AG04450 (cell line): Measurements from ENCODE around the gene ULK4. TPM values are rescaled to one million over a fixed set of nuclear protein-coding genes. Genes with fewer than 3 reads are reported as not detected.

Source experiments
- CTCF ChIA-PET: fragments of 300-600, 350-600 bp; formaldehyde crosslinking; extraction: SDS; loops from one replicate; lab custom pipeline; 2022; ENCODE audit warnings: antibody characterized with exemption, inconsistent platforms; lab: Charles Lee
- POLR2A ChIA-PET: fragments of 350-600 bp; formaldehyde crosslinking; extraction: SDS; loops from one replicate; lab custom pipeline; 2021; ENCODE audit warnings: antibody characterized with exemption, inconsistent platforms; lab: Yijun Ruan, JAX
- DNase-seq: peaks from one replicate; pipeline ENCODE4 v3.0.0-alpha.2; 2011; ENCODE audit warnings: low read depth, low spot score
- H3K27ac ChIP-seq: one replicate; pipeline ENCODE4 v1.5.1; 2012; ENCODE audit warnings: low read depth, low read length, control low read depth
- H3K27me3 ChIP-seq: one replicate; pipeline ENCODE4 v1.6.0; 2012; ENCODE audit warnings: low read length; ENCODE audit not compliant: control insufficient read depth, insufficient read depth
- H3K4me3 ChIP-seq: 2 replicates; pipeline ENCODE4 v1.5.1; 2011; ENCODE audit warnings: mild to moderate bottlenecking, low read depth, low read length, control low read depth
- H3K9me3 ChIP-seq: 2 replicates; pipeline ENCODE4 v1.5.1; 2012; ENCODE audit warnings: low read length; ENCODE audit not compliant: control insufficient read depth, insufficient read depth
- polyA plus RNA-seq: library from polyadenylated mRNA; depleted of rRNA; stranded (reverse); fragments of >200 nt; gene quantifications from 2 replicates; pipeline ENCODE4 v1.2.3, GENCODE V29; 2011
- TF ChIP-seq, protein P1 (sequence below): IDR thresholded peaks from 2 replicates; pipeline ENCODE4 v1.5.1; 2011; ENCODE audit warnings: low read depth, low read length, control low read depth, inconsistent platforms

Gene ULK4
- polyA plus RNA-seq, 1 experiment, result 3.7 TPM

GRCh38 chr3:41297750-41298149, 664.2 kb downstream of the ULK4 start:
- ChIA-PET CTCF (no interaction called here), POLR2A (no interaction called here)
- no peaks in the 10 kb centered on the region for H3K27me3 ChIP-seq
- no peak overlapping the region for H3K27ac ChIP-seq
- H3K4me3 ChIP-seq, result no peak overlapping the region
- DNase-seq, result no peak
- TF ChIP-seq, protein P1, sequence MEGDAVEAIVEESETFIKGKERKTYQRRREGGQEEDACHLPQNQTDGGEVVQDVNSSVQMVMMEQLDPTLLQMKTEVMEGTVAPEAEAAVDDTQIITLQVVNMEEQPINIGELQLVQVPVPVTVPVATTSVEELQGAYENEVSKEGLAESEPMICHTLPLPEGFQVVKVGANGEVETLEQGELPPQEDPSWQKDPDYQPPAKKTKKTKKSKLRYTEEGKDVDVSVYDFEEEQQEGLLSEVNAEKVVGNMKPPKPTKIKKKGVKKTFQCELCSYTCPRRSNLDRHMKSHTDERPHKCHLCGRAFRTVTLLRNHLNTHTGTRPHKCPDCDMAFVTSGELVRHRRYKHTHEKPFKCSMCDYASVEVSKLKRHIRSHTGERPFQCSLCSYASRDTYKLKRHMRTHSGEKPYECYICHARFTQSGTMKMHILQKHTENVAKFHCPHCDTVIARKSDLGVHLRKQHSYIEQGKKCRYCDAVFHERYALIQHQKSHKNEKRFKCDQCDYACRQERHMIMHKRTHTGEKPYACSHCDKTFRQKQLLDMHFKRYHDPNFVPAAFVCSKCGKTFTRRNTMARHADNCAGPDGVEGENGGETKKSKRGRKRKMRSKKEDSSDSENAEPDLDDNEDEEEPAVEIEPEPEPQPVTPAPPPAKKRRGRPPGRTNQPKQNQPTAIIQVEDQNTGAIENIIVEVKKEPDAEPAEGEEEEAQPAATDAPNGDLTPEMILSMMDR, result no peak
- H3K9me3 ChIP-seq, result no peaks in the 10 kb centered on the region

DNA sequence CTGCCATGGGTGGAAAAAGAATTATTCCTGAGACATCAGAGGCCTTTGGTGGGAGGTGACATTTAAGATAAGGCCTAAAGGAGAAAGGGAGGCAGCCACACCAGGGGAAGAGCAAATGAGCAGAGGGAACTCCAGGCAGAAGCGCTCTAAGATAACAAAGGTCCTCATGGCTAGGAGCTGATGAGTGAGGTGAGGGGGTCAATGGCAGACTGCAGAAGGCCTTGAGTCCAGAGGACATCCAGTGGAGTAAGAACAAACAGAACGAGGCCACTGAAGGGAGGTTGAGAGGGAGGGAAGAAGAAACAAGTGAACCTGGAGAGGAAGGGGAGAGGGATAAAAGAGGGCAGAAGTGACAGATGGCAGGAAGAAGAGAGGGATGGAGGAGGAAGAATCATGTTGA, 665.3 kb downstream of the ULK4 start:
- Histone ChIP-seq H3K27me3 (no peaks in the 10 kb centered on the region), H3K9me3 (no peaks in the 10 kb centered on the region), H3K4me3 (no peak overlapping the region), H3K27ac (no peak overlapping the region)
- ChIA-PET POLR2A (no interaction called here), CTCF (no interaction called here)
- TF ChIP-seq, protein P1, result no peak
- no peak for DNase-seq

DNA sequence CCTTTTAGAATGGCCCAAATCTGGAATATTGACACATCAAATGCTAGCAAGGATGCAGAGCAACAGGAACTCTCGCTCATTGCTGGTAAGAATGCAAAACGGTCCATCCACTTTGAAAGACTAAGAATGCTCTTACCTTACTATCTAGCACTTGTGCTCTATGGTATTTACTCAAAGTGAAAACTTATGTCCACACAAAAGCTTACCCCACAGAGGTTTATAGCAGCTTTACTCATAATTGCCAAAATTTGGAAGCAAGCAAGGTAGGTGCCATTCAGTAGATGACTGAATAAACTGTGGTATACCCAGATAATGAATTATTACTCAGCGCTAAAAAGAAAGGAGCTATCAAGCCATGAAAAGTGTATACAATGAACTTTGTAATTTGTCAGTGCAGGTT, 666.2 kb downstream of the ULK4 start:
- H3K9me3 ChIP-seq, result no peaks in the 10 kb centered on the region
- ChIA-PET POLR2A (no interaction called here), CTCF (no interaction called here)
- TF ChIP-seq, protein P1, result no peak
- no peaks in the 10 kb centered on the region for H3K27me3 ChIP-seq
- no peak overlapping the region for H3K4me3 ChIP-seq
- no peak for DNase-seq
- no peak overlapping the region for H3K27ac ChIP-seq

DNA sequence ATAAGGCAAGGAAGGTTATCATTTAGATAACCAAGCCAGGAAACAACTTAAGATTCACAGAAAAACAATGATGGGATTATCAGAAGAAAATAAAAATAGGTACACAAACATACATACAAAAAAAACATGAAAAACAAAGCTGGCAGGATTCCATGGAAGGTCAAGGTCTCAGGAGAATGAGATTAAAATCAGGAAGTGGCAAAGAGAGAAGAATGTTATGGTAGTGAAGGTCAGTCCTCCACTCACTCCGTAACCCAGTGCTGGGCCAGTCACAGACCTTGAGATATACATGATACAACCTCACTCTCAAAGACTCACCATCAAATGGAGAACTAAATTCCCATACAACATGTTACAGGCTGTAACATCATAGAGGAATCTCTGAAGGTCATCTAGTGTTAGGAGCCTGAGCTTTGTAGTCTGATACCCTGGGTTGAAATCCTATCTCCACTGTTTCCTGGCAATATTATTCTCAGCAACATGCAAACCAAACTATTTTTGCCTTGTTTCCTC, 668.7 kb downstream of the ULK4 start:
- CTCF ChIA-PET, result no interaction called here
- no peaks in the 10 kb centered on the region for H3K9me3 ChIP-seq
- H3K4me3 ChIP-seq, result no peak overlapping the region
- TF ChIP-seq, protein P1, result no peak
- H3K27ac ChIP-seq, result no peak overlapping the region
- POLR2A ChIA-PET, result no interaction called here
- no peaks in the 10 kb centered on the region for H3K27me3 ChIP-seq
- DNase-seq, result no peak

DNA sequence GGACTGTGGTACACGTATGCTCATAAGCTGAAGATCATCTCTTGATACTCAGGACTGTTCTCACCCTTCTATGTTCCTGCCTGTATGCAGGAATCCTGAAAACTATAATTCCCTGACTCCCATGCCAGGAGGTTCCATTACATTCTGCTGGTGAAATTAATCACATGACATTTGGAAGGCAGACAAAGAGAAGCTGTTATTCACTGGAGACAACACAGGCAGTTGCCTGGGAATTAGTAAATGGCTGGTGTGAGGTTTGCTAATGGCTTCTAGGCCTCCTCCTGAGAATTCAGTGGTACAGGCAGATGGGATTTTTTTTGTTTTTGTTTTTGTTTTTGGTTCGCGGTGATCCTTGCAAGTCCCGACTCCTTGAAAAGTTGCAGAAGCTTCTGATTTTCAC, 671.2 kb downstream of the ULK4 start:
- no peaks in the 10 kb centered on the region for H3K27me3 ChIP-seq
- no peak for DNase-seq
- ChIA-PET CTCF (no interaction called here), POLR2A (no interaction called here)
- H3K27ac ChIP-seq, result no peak overlapping the region
- TF ChIP-seq, protein P1, result no peak
- no peak overlapping the region for H3K4me3 ChIP-seq
- no peaks in the 10 kb centered on the region for H3K9me3 ChIP-seq
